Trophoblast cell (in vitro differentiated cells and primary cell): ENCODE measurements around the gene MME.

ENCODE experiments used
- DNase-seq, 2 donors: peaks; one replicate each; pipeline ENCODE4 v3.0.0-alpha.2; 2016
- H2AFZ ChIP-seq: 2 replicates; pipeline ENCODE4 v1.6.1; 2013; ENCODE audit warnings: low read length, moderate library complexity, mild to moderate bottlenecking; ENCODE audit not compliant: insufficient read depth, poor library complexity
- H2AK5ac ChIP-seq: 2 replicates; pipeline ENCODE4 v1.6.1; 2013; ENCODE audit warnings: mild to moderate bottlenecking, low read length
- H2BK120ac ChIP-seq: 2 replicates; pipeline ENCODE4 v1.6.1; 2013; ENCODE audit warnings: low read length, mild to moderate bottlenecking, moderate library complexity; ENCODE audit not compliant: insufficient read depth, poor library complexity
- H2BK12ac ChIP-seq: 2 replicates; pipeline ENCODE4 v1.6.1; 2013; ENCODE audit warnings: mild to moderate bottlenecking, low read length, moderate library complexity
- H2BK5ac ChIP-seq: 2 replicates; pipeline ENCODE4 v1.6.1; 2013; ENCODE audit warnings: low read length, low read depth, moderate library complexity, mild to moderate bottlenecking; ENCODE audit not compliant: poor library complexity
- H3K14ac ChIP-seq: 2 replicates; pipeline ENCODE4 v1.6.1; 2013; ENCODE audit warnings: mild to moderate bottlenecking, low read length
- H3K18ac ChIP-seq: 2 replicates; pipeline ENCODE4 v1.6.1; 2013; ENCODE audit warnings: mild to moderate bottlenecking, low read length
- H3K23ac ChIP-seq: 2 replicates; pipeline ENCODE4 v1.6.1; 2013; ENCODE audit warnings: low read length
- H3K27ac ChIP-seq: 2 replicates; pipeline ENCODE4 v1.5.1; 2013; ENCODE audit warnings: low read depth, mild to moderate bottlenecking, inconsistent platforms, low read length, moderate library complexity
- H3K27me3 ChIP-seq: 2 replicates; pipeline ENCODE4 v1.6.1; 2013; ENCODE audit warnings: inconsistent platforms, mild to moderate bottlenecking, low read length, moderate library complexity; ENCODE audit not compliant: insufficient read depth
- H3K36me3 ChIP-seq, 2 experiments: 1 replicate in 1 of 2; 2 replicates in 1 of 2; pipeline ENCODE4 v1.6.1; 2013; ENCODE audit warnings: low read length in 2 of 2, mild to moderate bottlenecking in 2 of 2, moderate library complexity in 1 of 2; ENCODE audit not compliant: insufficient read depth in 2 of 2, control insufficient read depth in 1 of 2
- H3K4ac ChIP-seq: 2 replicates; pipeline ENCODE4 v1.6.1; 2013; ENCODE audit warnings: low read depth, mild to moderate bottlenecking, low read length, moderate library complexity
- H3K4me1 ChIP-seq, 2 experiments: 1 replicate in 1 of 2; 2 replicates in 1 of 2; pipeline ENCODE4 v1.6.1; 2013; ENCODE audit warnings: low read length in 2 of 2, mild to moderate bottlenecking in 2 of 2, moderate library complexity in 1 of 2; ENCODE audit not compliant: insufficient read depth in 2 of 2, control insufficient read depth in 1 of 2
- H3K4me2 ChIP-seq: 2 replicates; pipeline ENCODE4 v1.6.1; 2013; ENCODE audit warnings: inconsistent platforms, mild to moderate bottlenecking, low read length, moderate library complexity
- H3K4me3 ChIP-seq: 2 replicates; pipeline ENCODE4 v1.5.1; 2013; ENCODE audit warnings: mild to moderate bottlenecking, low read depth, low read length, inconsistent platforms
- H3K79me1 ChIP-seq: one replicate; pipeline ENCODE4 v1.6.1; 2013; ENCODE audit warnings: low read length
- H3K79me2 ChIP-seq: 2 replicates; pipeline ENCODE4 v1.6.1; 2013; ENCODE audit warnings: low read length, mild to moderate bottlenecking; ENCODE audit not compliant: control insufficient read depth, insufficient read depth, poor library complexity
- H3K9ac ChIP-seq: 2 replicates; pipeline ENCODE4 v1.6.1; 2013; ENCODE audit warnings: mild to moderate bottlenecking, low read length
- H3K9me3 ChIP-seq: 2 replicates; pipeline ENCODE4 v1.6.1; 2013; ENCODE audit warnings: low read depth, mild to moderate bottlenecking, control low read depth, inconsistent platforms, low read length; ENCODE audit not compliant: insufficient read depth
- H4K12ac ChIP-seq: 2 replicates; pipeline ENCODE4 v1.6.1; 2013; ENCODE audit warnings: low read depth, mild to moderate bottlenecking, low read length, moderate library complexity
- H4K8ac ChIP-seq: 2 replicates; pipeline ENCODE4 v1.6.1; 2013; ENCODE audit warnings: low read depth, mild to moderate bottlenecking, low read length, moderate library complexity
- H4K91ac ChIP-seq: one replicate; pipeline ENCODE4 v1.6.1; 2013; ENCODE audit warnings: low read depth, mild to moderate bottlenecking, low read length, moderate library complexity
- WGBS: extraction: QIAGEN DNeasy Blood & Tissue Kit; methylation state at CpG from one replicate; pipeline ENCODE4 v1.1.7; 2013; ENCODE audit warnings: missing lambda C conversion rate; ENCODE audit not compliant: insufficient read length, insufficient coverage; ENCODE audit errors: extremely low coverage; 5-methylcytosine and 5-hydroxymethylcytosine counted together

MME gene

DNA sequence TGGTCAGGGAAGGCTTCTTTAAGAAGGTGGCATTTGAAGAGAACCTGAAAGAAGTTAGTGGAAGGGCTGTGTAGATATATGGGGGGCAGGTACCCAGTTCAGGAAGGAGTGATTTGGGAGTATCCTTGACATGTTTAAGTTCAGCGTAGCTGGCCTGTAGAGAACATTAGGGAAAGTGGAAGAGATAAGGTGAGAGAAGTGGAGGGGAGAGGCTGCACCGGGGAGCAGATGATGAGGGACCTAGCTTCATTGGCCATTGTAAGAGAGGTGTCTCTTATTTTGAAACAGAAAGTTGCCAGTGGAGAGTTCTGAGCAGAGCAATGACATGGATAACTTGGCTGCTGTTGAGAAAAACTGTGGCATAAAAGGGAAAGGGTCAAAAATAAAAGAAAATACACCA is 44.6 kb upstream of the MME start:
- no peaks in the 10 kb centered on the region for H3K27me3 ChIP-seq
- H3K79me1 ChIP-seq, result peaks cover 10% of the 10 kb centered on the region
- no peaks in the 10 kb centered on the region for H3K9me3 ChIP-seq
- no peak overlapping the region for H2BK5ac ChIP-seq
- H3K4me1 ChIP-seq, result peaks cover 2 to 6% of the 10 kb centered on the region in 2 experiments
- no peak overlapping the region for H3K4me2 ChIP-seq
- no peak overlapping the region for H3K18ac ChIP-seq
- no peaks in the 10 kb centered on the region for H3K36me3 ChIP-seq
- H4K91ac ChIP-seq, result peak overlapping the region; percentile 69
- H2AK5ac ChIP-seq, result no peak overlapping the region
- H3K14ac ChIP-seq, result no peak overlapping the region
- DNase-seq, result no peak
- no peak overlapping the region for H4K8ac ChIP-seq
- no peak overlapping the region for H3K27ac ChIP-seq
- no peak overlapping the region for H2AFZ ChIP-seq
- peak overlapping the region; percentile 42 for H2BK12ac ChIP-seq
- no peak overlapping the region for H3K23ac ChIP-seq
- no peak overlapping the region for H2BK120ac ChIP-seq
- WGBS, result no CpG with 5 or more reads among the region's 2 CpGs
- no peak overlapping the region for H3K4ac ChIP-seq
- no peaks in the 10 kb centered on the region for H3K79me2 ChIP-seq
- no peak overlapping the region for H4K12ac ChIP-seq
- no peak overlapping the region for H3K9ac ChIP-seq
- no peak overlapping the region for H3K4me3 ChIP-seq

DNA sequence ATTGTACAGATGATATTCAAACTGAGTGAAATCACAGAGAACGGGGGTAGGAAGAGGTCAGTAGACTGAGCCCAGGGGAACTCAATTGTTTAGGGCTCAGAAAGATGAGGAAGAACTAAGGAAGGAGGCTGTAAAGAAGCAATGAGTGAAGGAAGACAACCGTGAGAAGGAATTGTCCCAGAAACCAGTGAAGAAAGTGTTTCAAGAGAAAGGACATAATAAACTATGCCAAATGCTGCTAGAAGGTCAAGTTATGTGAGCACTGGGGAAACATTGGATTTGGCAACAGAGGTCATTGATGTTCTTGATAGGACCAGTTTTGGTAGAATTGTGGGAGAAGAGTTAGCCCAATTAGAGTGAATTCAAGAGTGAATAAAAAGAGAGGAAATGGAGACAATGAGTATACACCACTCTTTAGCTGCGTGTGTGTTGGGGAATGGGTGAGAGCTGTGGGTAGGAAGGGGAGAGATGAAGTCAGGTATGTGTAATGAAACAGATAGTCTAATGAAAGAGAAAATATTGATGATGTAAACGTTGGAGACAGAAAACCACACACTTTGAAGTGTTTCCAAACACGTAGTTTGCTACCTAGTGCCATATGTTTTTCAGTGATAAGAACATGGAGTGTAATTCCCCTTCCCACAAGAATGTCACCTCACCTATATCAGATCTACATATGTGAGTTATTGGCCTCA is 42.5 kb upstream of the MME start:
- Histone ChIP-seq H2AFZ (no peak overlapping the region), H3K36me3 (no peaks in the 10 kb centered on the region), H2BK5ac (no peak overlapping the region), H3K27me3 (no peaks in the 10 kb centered on the region), H3K18ac (no peak overlapping the region), H3K4me3 (no peak overlapping the region), H2BK120ac (no peak overlapping the region), H3K9me3 (no peaks in the 10 kb centered on the region), H3K79me1 (peaks cover 4% of the 10 kb centered on the region), H2BK12ac (no peak overlapping the region), H3K79me2 (no peaks in the 10 kb centered on the region), H3K23ac (no peak overlapping the region), H3K27ac (no peak overlapping the region), H3K9ac (no peak overlapping the region), H3K4me1 (no peaks in the 10 kb centered on the region), H4K12ac (no peak overlapping the region), H2AK5ac (no peak overlapping the region), H4K91ac (no peak overlapping the region), H4K8ac (no peak overlapping the region), H3K14ac (no peak overlapping the region), H3K4me2 (no peak overlapping the region), H3K4ac (no peak overlapping the region)
- no peak for DNase-seq
- WGBS, result no CpG with 5 or more reads among the region's 5 CpGs

DNA sequence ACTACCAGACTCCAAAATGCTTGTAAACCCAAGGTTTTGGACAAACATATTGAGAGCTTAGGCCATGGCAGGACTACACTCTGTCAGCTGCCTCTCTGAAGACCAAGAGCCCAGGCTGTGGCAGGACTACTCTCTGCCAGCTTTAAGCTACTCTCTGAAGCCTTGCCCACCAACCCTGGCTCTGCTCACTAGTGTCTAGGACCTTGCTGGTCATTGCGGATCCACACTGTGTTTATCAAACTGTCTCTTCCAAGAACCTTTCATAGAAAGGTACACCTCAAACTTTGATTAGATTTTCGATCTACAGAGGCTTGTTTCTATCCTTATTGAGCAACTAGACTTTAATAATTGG is 41.9 kb upstream of the MME start:
- Histone ChIP-seq H3K23ac (no peak overlapping the region), H3K9me3 (no peaks in the 10 kb centered on the region), H3K27ac (no peak overlapping the region), H3K79me2 (no peaks in the 10 kb centered on the region), H2AK5ac (no peak overlapping the region), H3K4me3 (no peak overlapping the region), H4K8ac (no peak overlapping the region), H3K4ac (no peak overlapping the region), H3K14ac (no peak overlapping the region), H3K27me3 (no peaks in the 10 kb centered on the region), H4K91ac (peak overlapping the region; percentile 39), H2BK120ac (no peak overlapping the region), H3K4me2 (no peak overlapping the region), H3K9ac (no peak overlapping the region), H2BK5ac (no peak overlapping the region), H3K79me1 (peaks cover 4% of the 10 kb centered on the region), H3K4me1 (no peaks in the 10 kb centered on the region), H2AFZ (no peak overlapping the region), H2BK12ac (peak overlapping the region; percentile 32), H3K18ac (no peak overlapping the region), H3K36me3 (no peaks in the 10 kb centered on the region), H4K12ac (no peak overlapping the region)
- no peak for DNase-seq
- no CpG with 5 or more reads among the region's 2 CpGs for WGBS

DNA sequence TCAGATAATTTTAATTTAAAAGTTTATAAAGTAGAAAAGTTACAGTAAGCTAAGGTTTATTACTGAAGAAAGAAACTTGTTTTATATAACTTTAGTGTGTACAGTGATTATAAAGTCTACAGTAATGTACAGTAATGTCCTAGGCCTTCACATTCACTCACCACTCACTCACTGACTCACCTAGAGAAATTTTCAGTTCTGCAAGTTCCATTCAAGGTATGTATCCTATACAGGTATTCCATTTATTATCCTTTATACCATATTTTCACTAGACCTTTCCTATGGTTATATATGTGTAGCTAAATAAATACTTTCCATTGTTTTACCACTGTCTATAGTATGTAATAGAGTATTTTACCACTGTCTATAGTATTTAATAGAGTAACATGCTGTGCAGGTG is 33.2 kb upstream of the MME start:
- Histone ChIP-seq H3K18ac (no peak overlapping the region), H4K12ac (no peak overlapping the region), H3K9me3 (peaks cover under 1% of the 10 kb centered on the region), H3K23ac (no peak overlapping the region), H3K14ac (no peak overlapping the region), H2AK5ac (no peak overlapping the region), H3K27ac (no peak overlapping the region), H3K4me1 (no peaks in the 10 kb centered on the region), H3K9ac (no peak overlapping the region), H2BK120ac (no peak overlapping the region), H2BK5ac (no peak overlapping the region), H3K79me1 (no peaks in the 10 kb centered on the region), H3K4me2 (no peak overlapping the region), H2AFZ (no peak overlapping the region), H4K91ac (no peak overlapping the region), H3K4me3 (no peak overlapping the region), H3K36me3 (peaks cover 0 to under 1% of the 10 kb centered on the region in 2 experiments), H4K8ac (no peak overlapping the region), H3K4ac (no peak overlapping the region), H3K27me3 (no peaks in the 10 kb centered on the region), H3K79me2 (no peaks in the 10 kb centered on the region), H2BK12ac (no peak overlapping the region)
- no peak for DNase-seq
